Naive thymus-derived CD4-positive, alpha-beta T cell (primary cell): ENCODE data around the gene FAM13B. TPM values are rescaled to one million over a fixed set of nuclear protein-coding genes. Genes with fewer than 3 reads are reported as not detected.
"Not testable (repeated sequence)": the region's sequence is repeated elsewhere in the genome, so short reads cannot be mapped to it uniquely, and the experiment has no call there.

Experiments used
- ATAC-seq: fragments of 150-1000 bp; cut with Tn5 transposase; 2 replicates; pipeline ENCODE4 v1.10.0; 2021; ENCODE audit warnings: mild to moderate bottlenecking, moderate library complexity
- CTCF ChIA-PET: fragments of 350-600 bp; sonication (Branson Sonifier 250); formaldehyde crosslinking; loops from one replicate; lab custom pipeline; 2021; ENCODE audit warnings: antibody characterized with exemption; lab: Charles Lee
- POLR2A ChIA-PET: fragments of 350-600 bp; sonication (Branson Sonifier 250); formaldehyde crosslinking; loops from one replicate; lab custom pipeline; 2021; ENCODE audit warnings: antibody characterized with exemption, inconsistent platforms; lab: Charles Lee
- DNase-seq, 9 donors: peaks; one replicate each; pipeline versions ENCODE4 v3.0.0 to v3.0.0-alpha.2; 2020 to 2022; ENCODE audit warnings: mixed read lengths in 1 of 9
- H3K27ac ChIP-seq: one replicate; pipeline ENCODE4 v1.7.0; 2013; ENCODE audit warnings: mild to moderate bottlenecking, low read depth, low read length, moderate library complexity
- H3K27me3 ChIP-seq, 2 donors: one replicate each; pipeline ENCODE4 v1.7.0; 2013; ENCODE audit warnings: low read length in 2 of 2, mild to moderate bottlenecking in 2 of 2, moderate library complexity in 2 of 2; ENCODE audit not compliant: control insufficient read depth in 2 of 2, insufficient read depth in 2 of 2
- H3K36me3 ChIP-seq, 3 experiments: 1 replicate in 2 of 3; 2 replicates in 1 of 3; pipeline ENCODE4 v1.7.0; 2013; ENCODE audit warnings: low read length in 3 of 3, mild to moderate bottlenecking in 3 of 3, moderate library complexity in 1 of 3; ENCODE audit not compliant: insufficient read depth in 3 of 3, control insufficient read depth in 2 of 3
- H3K4me1 ChIP-seq, 2 donors: one replicate each; pipeline ENCODE4 v1.7.0; 2013; ENCODE audit warnings: low read length in 2 of 2, mild to moderate bottlenecking in 2 of 2, moderate library complexity in 1 of 2; ENCODE audit not compliant: control insufficient read depth in 2 of 2, insufficient read depth in 2 of 2
- H3K4me3 ChIP-seq: 2 replicates; pipeline ENCODE4 v1.7.0; 2013; ENCODE audit warnings: mild to moderate bottlenecking, low read length
- H3K9me3 ChIP-seq, 3 experiments: 1 replicate in 2 of 3; 2 replicates in 1 of 3; pipeline ENCODE4 v1.7.0; 2013; ENCODE audit warnings: low read length in 3 of 3; ENCODE audit not compliant: control insufficient read depth in 2 of 3
- H3K27ac Mint-ChIP-seq, 9 donors: one replicate each; pipeline ENCODE4 v1.8.0; 2020 to 2022; ENCODE audit warnings: mixed read lengths in 9 of 9, mild to moderate bottlenecking in 8 of 9, moderate library complexity in 5 of 9, inconsistent platforms in 2 of 9
- H3K27me3 Mint-ChIP-seq, 5 donors: one replicate each; pipeline ENCODE4 v1.8.0; 2021 to 2022; ENCODE audit warnings: mixed read lengths in 5 of 5, mild to moderate bottlenecking in 1 of 5
- H3K36me3 Mint-ChIP-seq, 5 donors: one replicate each; pipeline ENCODE4 v1.8.0; 2020 to 2022; ENCODE audit warnings: mixed read lengths in 5 of 5, mild to moderate bottlenecking in 3 of 5, inconsistent platforms in 1 of 5
- H3K4me1 Mint-ChIP-seq, 7 donors: one replicate each; pipeline ENCODE4 v1.8.0; 2020 to 2022; ENCODE audit warnings: mixed read lengths in 7 of 7, mild to moderate bottlenecking in 3 of 7, inconsistent platforms in 1 of 7
- H3K4me3 Mint-ChIP-seq, 10 donors: one replicate each; pipeline ENCODE4 v1.8.0; 2020 to 2022; ENCODE audit warnings: mild to moderate bottlenecking in 10 of 10, mixed read lengths in 10 of 10, moderate library complexity in 6 of 10, inconsistent platforms in 2 of 10
- H3K9me3 Mint-ChIP-seq, 11 donors: one replicate each; pipeline ENCODE4 v1.8.0; 2020 to 2022; ENCODE audit warnings: mixed read lengths in 11 of 11, mild to moderate bottlenecking in 4 of 11, inconsistent platforms in 1 of 11, moderate library complexity in 1 of 11
- intact Hi-C, 2 donors: fragments of 100-400 bp; cut with micrococcal nuclease; formaldehyde crosslinking; loops; one replicate each; pipeline ENCODE4 v1.15.1; 2023
- polyA plus RNA-seq, 2 donors: library from polyadenylated mRNA; unstranded; fragments of 300-500 nt; fragmentation: Illumina TruSeq; gene quantifications; one replicate each; pipeline ENCODE4 v1.2.3, GENCODE V29; 2021
- total RNA-seq, 6 experiments: library from RNA in 5 of 6; stranded (reverse) in 5 of 6; gene quantifications; 1 replicate in 5 of 6; 2 replicates in 1 of 6; pipeline ENCODE4 v1.2.3 and lab custom pipeline; 2021 to 2026

The FAM13B gene
- total and polyA plus RNA-seq, 7 experiments from 2014 or later = 17.6 to 58.8 (median 42.0) TPM

DNA sequence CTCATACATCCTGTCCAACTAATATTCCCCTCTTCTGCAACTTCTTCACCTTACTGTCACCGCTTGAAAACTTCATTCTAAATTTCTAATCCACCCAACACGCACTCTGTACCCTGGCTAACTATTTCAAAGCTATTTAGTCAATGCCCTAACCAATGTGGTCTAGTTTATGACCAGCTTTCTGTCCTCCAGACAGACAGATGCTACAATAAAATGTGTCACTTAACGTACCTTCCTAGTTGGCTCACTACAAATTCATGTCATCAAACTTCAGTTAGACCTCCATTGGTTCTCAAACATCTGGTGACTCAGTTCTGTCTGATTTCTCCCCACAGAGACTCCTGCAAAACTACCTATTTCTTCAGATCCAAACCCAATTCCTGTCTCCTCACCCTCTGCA lies 57.7 kb downstream of the FAM13B start:
- Histone ChIP-seq H3K9me3 (no peaks in the 10 kb centered on the region), H3K4me3 (no peak overlapping the region), H3K4me1 (no peaks in the 10 kb centered on the region), H3K27me3 (no peaks in the 10 kb centered on the region), H3K27ac (no peak overlapping the region), H3K36me3 (peaks cover 0 to 33% (median 5%) of the 10 kb centered on the region in 3 experiments)
- peaks cover 0 to 10% (median 0%) of the 10 kb centered on the region in 7 donors for H3K4me1 Mint-ChIP-seq
- intact Hi-C loops = no loop called here
- H3K4me3 Mint-ChIP-seq = no peak overlapping the region
- DNase-seq = no peak
- H3K36me3 Mint-ChIP-seq = peaks cover 29 to 63% (median 50%) of the 10 kb centered on the region in 5 donors
- ChIA-PET CTCF (no interaction called here), POLR2A (no interaction called here)
- H3K27me3 Mint-ChIP-seq = no peaks in the 10 kb centered on the region
- H3K27ac Mint-ChIP-seq = no peak overlapping the region
- H3K9me3 Mint-ChIP-seq = peaks cover 3 to 16% (median 7%) of the 10 kb centered on the region in 11 donors
- ATAC-seq = no peak

GRCh38 chr5:137970384-137970783 lies 62.5 kb downstream of the FAM13B start:
- ATAC-seq, POLR2A ChIA-PET, H3K27me3 Mint-ChIP-seq, H3K4me1 ChIP-seq, H3K27ac ChIP-seq, intact Hi-C loops, H3K4me1 Mint-ChIP-seq, H3K27ac Mint-ChIP-seq, H3K4me3 Mint-ChIP-seq, H3K27me3 ChIP-seq, H3K4me3 ChIP-seq, CTCF ChIA-PET, H3K9me3 ChIP-seq, DNase-seq: not testable (repeated sequence)
- peaks cover 16 to 59% (median 38%) of the 10 kb centered on the region in 5 donors for H3K36me3 Mint-ChIP-seq
- H3K36me3 ChIP-seq = peaks cover 0 to 17% (median 0%) of the 10 kb centered on the region in 3 experiments
- peaks cover 3 to 22% (median 6%) of the 10 kb centered on the region in 11 donors for H3K9me3 Mint-ChIP-seq

DNA sequence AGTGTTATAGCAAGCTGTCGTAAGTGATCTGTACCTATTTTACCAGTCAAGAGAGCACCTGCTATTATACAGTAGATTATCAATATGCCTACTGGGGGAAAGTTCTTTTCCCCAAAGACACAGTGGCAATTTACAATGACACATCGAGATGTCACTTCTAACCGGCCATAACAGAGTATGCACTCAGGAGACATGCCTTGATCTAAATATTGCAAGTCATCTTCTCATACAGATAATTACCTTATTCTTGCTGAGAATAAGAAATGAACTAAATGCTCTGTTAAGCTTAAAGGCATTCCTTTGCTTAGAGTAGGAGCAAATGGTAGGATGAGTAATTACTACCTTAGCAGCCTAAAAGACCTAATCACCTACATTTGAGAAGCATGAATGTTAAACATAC lies 72.1 kb downstream of the FAM13B start:
- no peaks in the 10 kb centered on the region for H3K9me3 Mint-ChIP-seq
- no peaks in the 10 kb centered on the region for H3K27me3 ChIP-seq
- no peak overlapping the region for H3K4me3 ChIP-seq
- DNase-seq (no peak), ATAC-seq (no peak)
- POLR2A ChIA-PET = interaction anchor here (0.6 kb wide), 1 partner anchor 658 kb away, joined by 3 read pairs; no protein-coding TSS in a partner anchor
- no peak overlapping the region for H3K4me3 Mint-ChIP-seq
- intact Hi-C loops = no loop called here
- peaks cover 4 to 58% (median 7%) of the 10 kb centered on the region in 3 experiments for H3K36me3 ChIP-seq
- no peak overlapping the region for H3K27ac ChIP-seq
- H3K27me3 Mint-ChIP-seq = no peaks in the 10 kb centered on the region
- H3K9me3 ChIP-seq = no peaks in the 10 kb centered on the region
- peaks cover 10 to 46% (median 33%) of the 10 kb centered on the region in 5 donors for H3K36me3 Mint-ChIP-seq
- peaks cover 0 to 11% (median 5%) of the 10 kb centered on the region in 7 donors for H3K4me1 Mint-ChIP-seq
- no peaks in the 10 kb centered on the region for H3K4me1 ChIP-seq
- CTCF ChIA-PET = interaction anchor here (0.5 to 0.7 kb wide), 3 partner anchors 10 to 170 kb away, joined by 3 to 5 read pairs (median 3); no protein-coding TSS in a partner anchor
- H3K27ac Mint-ChIP-seq = no peak overlapping the region

GRCh38 chr5:137960141-137960540 lies 72.7 kb downstream of the FAM13B start:
- H3K9me3 Mint-ChIP-seq = no peaks in the 10 kb centered on the region
- H3K27ac Mint-ChIP-seq = peak overlapping the region in 2 of 9 donors; percentile 18 to 69
- H3K27me3 Mint-ChIP-seq = no peaks in the 10 kb centered on the region
- no peak for DNase-seq
- H3K4me3 ChIP-seq = no peak overlapping the region
- no peaks in the 10 kb centered on the region for H3K9me3 ChIP-seq
- H3K36me3 ChIP-seq = peaks cover 4 to 58% (median 7%) of the 10 kb centered on the region in 3 experiments
- ATAC-seq = no peak
- ChIA-PET CTCF (interaction anchor here (0.6 kb wide), 1 partner anchor 185 kb away, joined by 3 read pairs; no protein-coding TSS in a partner anchor), POLR2A (no interaction called here)
- H3K4me1 ChIP-seq = no peaks in the 10 kb centered on the region
- peaks cover 0 to 6% (median 5%) of the 10 kb centered on the region in 7 donors for H3K4me1 Mint-ChIP-seq
- H3K27ac ChIP-seq = no peak overlapping the region
- H3K36me3 Mint-ChIP-seq = peaks cover 4 to 39% (median 26%) of the 10 kb centered on the region in 5 donors
- intact Hi-C loops = no loop called here
- H3K27me3 ChIP-seq = no peaks in the 10 kb centered on the region
- H3K4me3 Mint-ChIP-seq = no peak overlapping the region

GRCh38 chr5:137959488-137959887 lies 73.4 kb downstream of the FAM13B start:
- H3K9me3 Mint-ChIP-seq = no peaks in the 10 kb centered on the region
- Histone ChIP-seq H3K4me3 (no peak overlapping the region), H3K9me3 (no peaks in the 10 kb centered on the region), H3K27ac (no peak overlapping the region), H3K4me1 (no peaks in the 10 kb centered on the region), H3K36me3 (peaks cover 4 to 58% (median 7%) of the 10 kb centered on the region in 3 experiments), H3K27me3 (no peaks in the 10 kb centered on the region)
- peak overlapping the region in 1 of 9 donors; percentile 5 for H3K27ac Mint-ChIP-seq
- ATAC-seq = no peak
- H3K4me3 Mint-ChIP-seq = no peak overlapping the region
- no peaks in the 10 kb centered on the region for H3K27me3 Mint-ChIP-seq
- intact Hi-C loops = no loop called here
- H3K4me1 Mint-ChIP-seq = peaks cover 0 to 6% (median 5%) of the 10 kb centered on the region in 7 donors
- DNase-seq = no peak
- CTCF ChIA-PET = no interaction called here
- peaks cover 4 to 39% (median 26%) of the 10 kb centered on the region in 5 donors for H3K36me3 Mint-ChIP-seq
- POLR2A ChIA-PET = no interaction called here

- ChIA-PET CTCF (no interaction called here), POLR2A (no interaction called here)
- Histone ChIP-seq H3K27me3 (no peaks in the 10 kb centered on the region), H3K27ac (no peak overlapping the region), H3K4me3 (no peak overlapping the region), H3K36me3 (peaks cover 7 to 65% (median 10%) of the 10 kb centered on the region in 3 experiments), H3K9me3 (no peaks in the 10 kb centered on the region), H3K4me1 (no peaks in the 10 kb centered on the region)
- Mint-ChIP-seq H3K9me3 (no peaks in the 10 kb centered on the region), H3K36me3 (peaks cover 4 to 45% (median 30%) of the 10 kb centered on the region in 5 donors), H3K27ac (peak overlapping the region in 1 of 9 donors; percentile 2), H3K4me1 (peaks cover 0 to 6% (median 4%) of the 10 kb centered on the region in 7 donors), H3K27me3 (no peaks in the 10 kb centered on the region), H3K4me3 (no peak overlapping the region)
- DNase-seq (no peak), ATAC-seq (no peak)
- intact Hi-C loops = no loop called here
These were observed 74.9 kb downstream of the FAM13B start for GRCh38 chr5:137957948-137958347.
